Naive B cell (primary cell): ENCODE results near the gene PAX3. TPM values are rescaled to one million over a fixed set of nuclear protein-coding genes. Genes with fewer than 3 reads are reported as not detected.

Experiments
- ATAC-seq, 2 donors: fragments of 150-1000 bp; cut with Tn5 transposase; 2 replicates each; pipeline ENCODE4 v1.10.0; 2021; ENCODE audit warnings: low read depth in 2 of 2, mild to moderate bottlenecking in 2 of 2, moderate library complexity in 2 of 2
- DNase-seq: peaks from one replicate; pipeline ENCODE4 v3.0.0; 2022
- H3K27ac Mint-ChIP-seq, 6 donors: one replicate each; pipeline ENCODE4 v1.8.0; 2020 to 2022; ENCODE audit warnings: mild to moderate bottlenecking in 6 of 6, mixed read lengths in 6 of 6, moderate library complexity in 5 of 6, inconsistent platforms in 2 of 6
- H3K27me3 Mint-ChIP-seq, 3 donors: one replicate each; pipeline ENCODE4 v1.8.0; 2021 to 2022; ENCODE audit warnings: mixed read lengths in 3 of 3, mild to moderate bottlenecking in 1 of 3
- H3K36me3 Mint-ChIP-seq, 2 donors: one replicate each; pipeline ENCODE4 v1.8.0; 2020 to 2022; ENCODE audit warnings: mixed read lengths in 2 of 2, inconsistent platforms in 1 of 2, mild to moderate bottlenecking in 1 of 2
- H3K4me1 Mint-ChIP-seq, 3 donors: one replicate each; pipeline ENCODE4 v1.8.0; 2020 to 2022; ENCODE audit warnings: mixed read lengths in 3 of 3, inconsistent platforms in 1 of 3, mild to moderate bottlenecking in 1 of 3, moderate library complexity in 1 of 3
- H3K4me3 Mint-ChIP-seq, 8 donors: one replicate each; pipeline ENCODE4 v1.8.0; 2020 to 2022; ENCODE audit warnings: mild to moderate bottlenecking in 8 of 8, mixed read lengths in 8 of 8, moderate library complexity in 8 of 8, inconsistent platforms in 2 of 8
- H3K9me3 Mint-ChIP-seq, 7 donors: one replicate each; pipeline ENCODE4 v1.8.0; 2020 to 2022; ENCODE audit warnings: mixed read lengths in 7 of 7, mild to moderate bottlenecking in 5 of 7, inconsistent platforms in 2 of 7, moderate library complexity in 1 of 7
- polyA plus RNA-seq, 6 donors: library from polyadenylated mRNA; unstranded; fragments of 300-500 nt; fragmentation: Illumina TruSeq; gene quantifications; one replicate each; pipeline ENCODE4 v1.2.3, GENCODE V29; 2021; ENCODE audit warnings: low read depth in 6 of 6

PAX3 gene
- polyA plus RNA-seq, 6 donors from 2014 or later = not detected

DNA sequence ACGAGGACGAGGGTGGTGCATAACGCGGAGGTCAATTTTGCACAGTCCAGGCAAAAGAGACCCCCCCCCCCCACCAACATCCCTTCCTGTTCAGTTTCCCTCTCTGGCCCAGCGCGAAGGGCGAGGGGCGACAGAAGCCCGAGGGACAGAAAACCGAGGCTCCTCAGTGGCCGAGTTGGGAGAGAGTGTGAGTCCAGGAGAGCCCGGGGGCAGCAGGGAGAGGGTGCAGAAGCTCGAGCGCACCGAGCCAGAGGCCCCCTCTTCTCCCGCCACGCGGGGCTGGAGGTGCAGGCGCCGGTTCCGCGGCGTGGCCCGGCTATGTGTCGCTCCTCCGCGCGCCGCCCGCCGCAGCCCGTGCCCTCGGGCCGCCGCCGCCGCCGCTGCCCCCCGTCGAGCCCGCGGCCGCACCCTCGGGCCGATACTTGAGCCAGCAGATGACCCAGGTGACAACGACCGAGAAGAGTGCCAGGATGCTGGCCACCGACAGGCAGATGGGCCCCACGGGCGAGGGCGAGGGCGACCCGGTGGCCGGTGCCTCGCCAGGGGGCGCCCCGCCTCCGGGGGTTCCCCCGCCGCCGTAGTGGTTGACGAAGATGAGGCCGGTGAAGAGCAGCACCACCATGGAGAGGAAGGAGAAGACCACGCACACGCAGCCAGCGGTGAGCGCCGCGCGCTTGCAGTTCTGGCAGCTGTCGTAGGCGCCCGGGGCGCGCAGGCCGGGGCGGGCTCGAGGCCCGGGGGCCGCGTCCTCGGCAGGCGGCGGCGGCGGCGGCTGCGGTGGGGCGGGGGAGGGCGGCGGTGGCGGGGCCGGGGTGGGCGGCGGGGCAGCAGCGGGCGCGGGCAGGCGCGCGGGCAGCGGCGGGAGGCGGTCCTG, 20.2 kb upstream of the PAX3 start:
- Mint-ChIP-seq H3K4me1 (peaks cover 6 to 12% (median 11%) of the 10 kb centered on the region in 3 donors), H3K27ac (no peak overlapping the region), H3K36me3 (peaks cover 0 to 4% of the 10 kb centered on the region in 2 donors), H3K4me3 (peak overlapping the region in 7 of 8 donors; percentile 47 to 84 (median 78)), H3K9me3 (peaks cover 0 to 4% (median 0%) of the 10 kb centered on the region in 7 donors), H3K27me3 (peaks cover 54 to 64% (median 55%) of the 10 kb centered on the region in 3 donors)
- ATAC-seq (peak; percentile 58 to 62), DNase-seq (no peak)

GRCh38 chr2:222318026-222318711, 19.4 kb upstream of the PAX3 start:
- H3K27ac Mint-ChIP-seq = no peak overlapping the region

DNA sequence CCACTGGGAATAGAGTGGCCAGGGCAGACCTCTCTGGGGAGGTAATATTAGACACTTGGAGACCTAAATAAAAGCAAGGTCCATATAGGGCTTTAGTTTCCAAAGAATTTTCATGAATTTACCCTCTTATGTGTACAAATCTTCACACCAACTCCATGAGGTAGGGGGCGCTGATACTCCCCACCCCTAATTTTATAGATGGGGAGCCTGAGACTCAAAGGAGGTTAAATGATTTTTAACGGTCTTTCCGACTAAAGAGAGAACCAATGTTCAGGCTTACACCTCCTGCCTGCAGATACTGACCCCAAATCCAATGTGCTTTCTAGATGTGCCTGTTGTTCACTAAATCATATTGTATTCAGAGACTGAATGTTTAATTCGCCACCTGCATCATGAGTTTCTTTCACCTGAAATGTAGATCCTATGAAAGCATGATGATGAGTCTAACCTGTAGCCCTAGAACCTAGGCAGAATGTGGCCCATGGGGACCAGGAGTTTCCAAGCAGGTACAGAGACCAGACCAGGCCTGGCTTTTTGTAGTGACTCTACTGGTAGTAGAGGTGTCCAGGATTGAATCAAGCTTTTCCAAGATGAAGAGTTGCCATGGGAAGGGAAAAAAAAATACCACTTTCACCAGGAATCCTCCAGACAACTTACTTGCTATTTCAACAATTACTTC, 16.8 kb upstream of the PAX3 start:
- Mint-ChIP-seq H3K36me3 (peaks cover 0 to 8% of the 10 kb centered on the region in 2 donors), H3K27me3 (peaks cover 63 to 67% (median 66%) of the 10 kb centered on the region in 3 donors), H3K4me3 (no peak overlapping the region), H3K27ac (no peak overlapping the region), H3K9me3 (peaks cover 0 to 12% (median 2%) of the 10 kb centered on the region in 7 donors), H3K4me1 (peaks cover 6 to 10% (median 9%) of the 10 kb centered on the region in 3 donors)
- DNase-seq (no peak), ATAC-seq (no peak)

More at GRCh38 chr2:222318026-222318711, 19.4 kb upstream of the PAX3 start:
- ATAC-seq (peak; percentile 37 to 44), DNase-seq (no peak)
- Mint-ChIP-seq H3K4me1 (peaks cover 6 to 12% (median 11%) of the 10 kb centered on the region in 3 donors), H3K27me3 (peaks cover 59 to 70% (median 63%) of the 10 kb centered on the region in 3 donors), H3K36me3 (peaks cover 0 to 4% of the 10 kb centered on the region in 2 donors), H3K9me3 (peaks cover 0 to 4% (median 0%) of the 10 kb centered on the region in 7 donors), H3K4me3 (peak overlapping the region; percentile 47 to 84 (median 76))

- Mint-ChIP-seq H3K9me3 (peaks cover 0 to 16% (median 5%) of the 10 kb centered on the region in 7 donors), H3K4me1 (peaks cover 5 to 7% (median 6%) of the 10 kb centered on the region in 3 donors), H3K27ac (no peak overlapping the region), H3K36me3 (peaks cover 7 to 8% of the 10 kb centered on the region in 2 donors), H3K4me3 (no peak overlapping the region), H3K27me3 (peaks cover 77 to 82% (median 81%) of the 10 kb centered on the region in 3 donors)
- ATAC-seq = no peak
- no peak for DNase-seq
Observed at GRCh38 chr2:222313816-222314215, 15.0 kb upstream of the PAX3 start.

- H3K36me3 Mint-ChIP-seq = peaks cover 8 to 16% of the 10 kb centered on the region in 2 donors
- H3K27ac Mint-ChIP-seq = peak overlapping the region in 2 of 6 donors; percentile 73 to 76
- DNase-seq (no peak), ATAC-seq (no peak)
- peaks cover 86 to 89% (median 88%) of the 10 kb centered on the region in 3 donors for H3K27me3 Mint-ChIP-seq
- peaks cover 3 to 8% (median 4%) of the 10 kb centered on the region in 3 donors for H3K4me1 Mint-ChIP-seq
- H3K9me3 Mint-ChIP-seq = peaks cover 1 to 21% (median 10%) of the 10 kb centered on the region in 7 donors
- H3K4me3 Mint-ChIP-seq = peak overlapping the region in 1 of 8 donors; percentile 51
Observed at GRCh38 chr2:222311978-222312738, 13.4 kb upstream of the PAX3 start.

GRCh38 chr2:222311319-222311977, 12.7 kb upstream of the PAX3 start:
- Mint-ChIP-seq H3K27me3 (peaks cover 85 to 96% (median 93%) of the 10 kb centered on the region in 3 donors), H3K9me3 (peaks cover 2 to 21% (median 10%) of the 10 kb centered on the region in 7 donors), H3K36me3 (peaks cover 8 to 18% of the 10 kb centered on the region in 2 donors), H3K4me1 (peaks cover 5 to 13% (median 7%) of the 10 kb centered on the region in 3 donors), H3K4me3 (peak overlapping the region in 2 of 8 donors; percentile 36 to 51), H3K27ac (peak overlapping the region in 2 of 6 donors; percentile 15 to 76)
- ATAC-seq (no peak), DNase-seq (no peak)

DNA sequence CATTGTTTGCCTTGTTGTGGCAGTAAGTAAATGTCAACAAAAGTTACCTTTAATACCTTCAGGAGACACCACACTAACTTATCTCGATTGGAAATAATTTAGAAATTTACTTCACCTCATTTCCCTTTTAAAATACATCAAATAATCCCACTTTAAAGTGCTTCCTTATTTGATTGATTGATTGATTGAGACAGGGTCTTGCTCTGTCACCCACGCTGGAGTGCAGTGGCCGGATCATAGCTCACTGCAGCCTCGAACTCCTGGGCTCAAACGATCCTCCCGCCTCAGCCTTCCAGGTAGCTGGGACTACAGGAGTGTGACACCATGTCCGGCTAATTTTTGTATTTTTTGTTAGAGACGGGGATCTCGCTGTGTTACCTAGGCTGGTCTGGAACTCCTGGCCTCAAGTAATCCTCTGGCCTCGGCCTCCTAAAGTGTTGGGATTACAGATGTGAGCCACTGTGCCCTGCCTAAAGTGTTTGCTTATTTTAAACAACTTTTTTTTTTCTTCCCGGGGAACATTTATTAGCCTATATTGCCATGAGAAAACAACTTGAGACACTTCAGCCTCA, 12.0 kb upstream of the PAX3 start:
- Mint-ChIP-seq H3K9me3 (peaks cover 2 to 21% (median 10%) of the 10 kb centered on the region in 7 donors), H3K36me3 (peaks cover 5 to 18% of the 10 kb centered on the region in 2 donors), H3K27ac (no peak overlapping the region), H3K4me3 (no peak overlapping the region), H3K27me3 (peaks cover 83 to 100% (median 93%) of the 10 kb centered on the region in 3 donors), H3K4me1 (peaks cover 9 to 18% (median 13%) of the 10 kb centered on the region in 3 donors)
- DNase-seq (no peak), ATAC-seq (no peak)

DNA sequence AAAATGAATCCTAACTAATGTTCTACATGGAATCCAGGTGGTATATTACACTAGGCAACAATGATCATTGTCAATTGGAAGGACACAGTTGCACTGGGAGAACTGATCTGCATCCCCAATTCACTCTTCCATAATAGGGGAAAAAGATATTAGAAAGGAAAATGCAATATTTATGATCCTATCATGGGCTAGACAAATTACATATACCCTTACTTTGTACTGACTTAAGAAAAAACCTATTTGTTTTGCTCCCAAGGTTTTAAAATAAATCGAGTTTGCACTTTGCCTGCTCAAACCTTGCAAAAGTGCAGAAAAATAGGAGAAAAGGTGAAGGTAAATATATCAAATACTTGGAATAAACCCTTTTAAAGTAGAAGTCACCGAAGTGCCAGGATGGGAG, 11.0 kb upstream of the PAX3 start:
- H3K9me3 Mint-ChIP-seq = peaks cover 2 to 21% (median 10%) of the 10 kb centered on the region in 7 donors
- H3K27ac Mint-ChIP-seq = peak overlapping the region in 1 of 6 donors; percentile 15
- DNase-seq (no peak), ATAC-seq (no peak)
- no peak overlapping the region for H3K4me3 Mint-ChIP-seq
- H3K4me1 Mint-ChIP-seq = peaks cover 18 to 29% (median 23%) of the 10 kb centered on the region in 3 donors
- H3K27me3 Mint-ChIP-seq = peaks cover 81 to 100% (median 98%) of the 10 kb centered on the region in 3 donors
- peaks cover 4 to 25% of the 10 kb centered on the region in 2 donors for H3K36me3 Mint-ChIP-seq

DNA sequence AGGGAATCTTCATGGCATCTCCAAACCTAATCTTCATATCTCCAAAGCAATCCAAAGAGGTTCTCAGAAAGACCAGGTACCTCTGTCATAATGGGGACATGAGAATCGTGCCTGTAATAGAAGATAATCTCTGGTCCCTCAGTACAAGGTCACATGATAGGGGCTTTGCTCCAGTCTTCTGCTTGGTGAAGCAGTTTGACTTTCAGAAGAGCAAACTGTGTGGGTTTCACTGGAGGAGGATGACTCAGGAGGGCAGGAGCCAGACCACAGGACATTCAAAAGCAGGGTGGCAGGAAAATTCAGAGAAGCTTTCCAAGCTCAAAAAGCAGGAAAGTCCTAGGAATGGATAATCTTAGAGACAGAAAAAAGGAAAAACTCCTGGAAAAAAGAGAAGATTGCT, 10.6 kb upstream of the PAX3 start:
- no peak overlapping the region for H3K4me3 Mint-ChIP-seq
- peaks cover 2 to 21% (median 10%) of the 10 kb centered on the region in 7 donors for H3K9me3 Mint-ChIP-seq
- peaks cover 20 to 33% (median 27%) of the 10 kb centered on the region in 3 donors for H3K4me1 Mint-ChIP-seq
- H3K27me3 Mint-ChIP-seq = peaks cover 81 to 100% (median 99%) of the 10 kb centered on the region in 3 donors
- no peak for ATAC-seq
- no peak overlapping the region for H3K27ac Mint-ChIP-seq
- DNase-seq = no peak
- H3K36me3 Mint-ChIP-seq = peaks cover 4 to 27% of the 10 kb centered on the region in 2 donors

- H3K27ac Mint-ChIP-seq = no peak overlapping the region
Observed at GRCh38 chr2:222307978-222308730, 9.4 kb upstream of the PAX3 start.

More at GRCh38 chr2:222307978-222308730, 9.4 kb upstream of the PAX3 start:
- Mint-ChIP-seq H3K4me3 (peak overlapping the region in 1 of 8 donors; percentile 55), H3K9me3 (peaks cover 4 to 23% (median 10%) of the 10 kb centered on the region in 7 donors), H3K4me1 (peaks cover 22 to 39% (median 39%) of the 10 kb centered on the region in 3 donors), H3K27me3 (peaks cover 80 to 100% (median 99%) of the 10 kb centered on the region in 3 donors), H3K36me3 (peaks cover 4 to 30% of the 10 kb centered on the region in 2 donors)
- no peak for DNase-seq
- no peak for ATAC-seq
